Muscle layer of colon (tissue), 2 donors: Measurements from ENCODE around the gene MIB2.
"Not testable (repeated sequence)": the region's sequence is repeated elsewhere in the genome, so short reads cannot be mapped to it uniquely, and the experiment has no call there.

Experiments used
- H3K27ac ChIP-seq: one replicate; pipeline ENCODE4 v1.7.0; 2013; ENCODE audit warnings: low read depth, mild to moderate bottlenecking, low read length, moderate library complexity
- H3K27me3 ChIP-seq, 2 donors: one replicate each; pipeline ENCODE4 v1.7.0; 2013; ENCODE audit warnings: low read length in 2 of 2, mild to moderate bottlenecking in 2 of 2; ENCODE audit not compliant: insufficient read depth in 2 of 2, control insufficient read depth in 1 of 2
- H3K36me3 ChIP-seq: one replicate; pipeline ENCODE4 v1.7.0; 2013; ENCODE audit warnings: mild to moderate bottlenecking, low read length; ENCODE audit not compliant: insufficient read depth
- H3K4me1 ChIP-seq: one replicate; pipeline ENCODE4 v1.7.0; 2013; ENCODE audit warnings: mild to moderate bottlenecking, low read length; ENCODE audit not compliant: insufficient read depth
- H3K4me3 ChIP-seq, 2 donors: one replicate each; pipeline ENCODE4 v1.7.0; 2013; ENCODE audit warnings: low read length in 2 of 2, low read depth in 1 of 2, mild to moderate bottlenecking in 1 of 2, moderate library complexity in 1 of 2
- H3K9ac ChIP-seq: one replicate; pipeline ENCODE4 v1.7.0; 2013; ENCODE audit warnings: low read length
- H3K9me3 ChIP-seq: one replicate; pipeline ENCODE4 v1.7.0; 2013; ENCODE audit warnings: mild to moderate bottlenecking, low read length
- donor health status: abdominal sarcoma.
- donor health status: Adenocarcinoma of cecum.

Gene MIB2

DNA sequence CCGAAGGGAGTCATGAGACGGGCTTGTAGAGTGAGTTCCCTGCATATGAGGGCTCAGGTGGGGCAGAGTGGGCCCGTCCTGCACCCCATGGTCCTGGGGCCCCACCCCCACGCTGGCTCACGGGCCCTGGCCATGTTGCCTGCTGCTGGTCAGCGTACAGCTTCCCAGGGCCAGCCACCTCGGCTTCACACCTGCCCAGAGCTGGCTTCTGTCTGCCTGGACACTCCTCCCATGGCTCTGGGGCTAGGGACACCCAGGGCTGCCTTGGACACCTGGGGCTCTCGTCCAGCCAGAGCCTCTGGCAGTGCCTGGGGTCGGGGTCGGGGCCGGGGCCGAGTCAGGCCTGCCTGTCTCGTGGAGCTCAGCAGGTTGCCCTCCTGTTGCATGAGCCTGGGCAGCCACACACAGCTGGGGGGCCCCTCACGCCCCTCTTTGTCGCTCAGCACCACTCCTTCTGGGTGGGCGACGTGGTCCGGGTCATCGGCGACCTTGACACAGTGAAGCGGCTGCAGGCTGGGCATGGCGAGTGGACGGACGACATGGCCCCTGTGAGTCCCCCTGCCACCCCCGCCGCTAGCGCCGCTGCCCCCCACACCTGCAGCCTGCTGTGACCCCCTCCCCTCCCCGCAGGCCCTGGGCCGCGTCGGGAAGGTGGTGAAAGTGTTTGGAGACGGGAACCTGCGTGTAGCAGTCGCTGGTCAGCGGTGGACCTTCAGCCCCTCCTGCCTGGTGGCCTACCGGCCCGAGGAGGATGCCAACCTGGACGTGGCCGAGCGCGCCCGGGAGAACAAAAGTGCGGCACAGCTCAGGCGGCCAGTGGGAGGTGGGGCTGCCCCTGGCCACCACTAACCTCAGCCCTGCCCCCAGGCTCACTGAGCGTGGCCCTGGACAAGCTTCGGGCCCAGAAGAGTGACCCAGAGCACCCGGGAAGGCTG, 11.2 kb downstream of the MIB2 start:
- Histone ChIP-seq H3K4me1 (no peaks in the 10 kb centered on the region), H3K4me3 (no peak overlapping the region), H3K36me3 (no peaks in the 10 kb centered on the region), H3K9me3 (no peaks in the 10 kb centered on the region), H3K9ac (no peak overlapping the region), H3K27ac (no peak overlapping the region), H3K27me3 (peaks cover 0 to 22% of the 10 kb centered on the region in 2 donors)

DNA sequence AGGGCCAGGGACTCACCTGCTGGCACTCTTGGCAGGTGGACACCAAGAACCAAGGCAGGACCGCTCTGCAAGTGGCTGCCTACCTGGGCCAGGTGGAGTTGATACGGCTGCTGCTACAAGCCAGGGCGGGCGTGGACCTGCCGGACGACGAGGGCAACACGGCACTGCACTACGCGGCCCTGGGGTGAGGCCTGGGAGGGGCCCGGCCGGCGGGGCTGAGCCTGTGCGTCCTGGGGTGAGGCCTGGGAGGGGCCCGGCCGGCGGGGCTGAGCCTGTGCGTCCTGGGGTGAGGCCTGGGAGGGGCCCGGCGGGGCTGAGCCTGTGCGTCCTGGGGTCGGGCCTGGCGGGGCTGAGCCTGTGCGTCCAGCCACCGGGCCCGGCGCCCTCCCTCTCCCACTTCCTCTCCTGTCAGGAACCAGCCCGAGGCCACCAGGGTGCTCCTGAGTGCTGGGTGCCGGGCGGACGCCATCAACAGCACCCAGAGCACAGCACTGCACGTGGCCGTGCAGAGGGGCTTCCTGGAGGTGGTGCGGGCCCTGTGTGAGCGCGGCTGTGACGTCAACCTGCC, 12.0 kb downstream of the MIB2 start:
- no peaks in the 10 kb centered on the region for H3K4me1 ChIP-seq
- H3K4me3 ChIP-seq, result no peak overlapping the region
- H3K27me3 ChIP-seq, result peaks cover 0 to 30% of the 10 kb centered on the region in 2 donors
- no peak overlapping the region for H3K27ac ChIP-seq
- H3K36me3 ChIP-seq, result no peaks in the 10 kb centered on the region
- H3K9ac ChIP-seq, result no peak overlapping the region
- H3K9me3 ChIP-seq, result no peaks in the 10 kb centered on the region

GRCh38 chr1:1627829-1628753, 12.8 kb downstream of the MIB2 start:
- no peaks in the 10 kb centered on the region for H3K9me3 ChIP-seq
- no peaks in the 10 kb centered on the region for H3K4me1 ChIP-seq
- H3K27me3 ChIP-seq, result peaks cover 0 to 31% of the 10 kb centered on the region in 2 donors
- no peak overlapping the region for H3K4me3 ChIP-seq
- H3K9ac ChIP-seq, result no peak overlapping the region
- no peak overlapping the region for H3K27ac ChIP-seq
- H3K36me3 ChIP-seq, result no peaks in the 10 kb centered on the region

DNA sequence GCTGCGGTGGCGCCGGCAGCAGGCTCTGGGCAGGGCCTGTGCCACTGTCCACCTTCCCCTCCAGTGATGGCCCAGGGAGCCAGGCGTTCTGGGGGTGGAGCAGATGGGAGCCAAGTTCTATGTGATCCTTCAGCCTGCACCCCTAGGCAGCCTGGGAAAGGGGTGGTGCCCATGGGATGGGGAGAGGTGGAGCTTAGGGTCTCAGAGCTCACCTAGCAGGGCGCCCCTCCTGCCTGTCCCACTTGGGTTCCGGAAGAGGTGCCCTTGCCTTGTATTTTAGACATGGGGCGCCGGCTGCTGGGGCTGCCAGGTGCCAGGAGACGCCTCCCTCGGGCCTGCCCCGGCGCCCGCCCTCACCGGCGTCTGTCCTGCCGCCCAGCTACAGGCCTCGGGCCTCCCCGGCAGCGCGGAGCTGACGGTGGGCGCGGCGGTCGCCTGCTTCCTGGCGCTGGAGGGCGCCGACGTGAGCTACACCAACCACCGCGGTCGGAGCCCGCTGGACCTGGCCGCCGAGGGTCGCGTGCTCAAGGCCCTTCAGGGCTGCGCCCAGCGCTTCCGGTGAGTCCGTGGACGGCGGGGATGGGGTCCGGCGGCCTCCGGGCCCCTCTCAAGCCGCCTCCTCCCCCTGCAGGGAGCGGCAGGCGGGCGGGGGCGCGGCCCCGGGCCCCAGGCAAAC, 13.6 kb downstream of the MIB2 start:
- H3K27ac ChIP-seq, result no peak overlapping the region
- peaks cover 0 to 31% of the 10 kb centered on the region in 2 donors for H3K27me3 ChIP-seq
- no peaks in the 10 kb centered on the region for H3K4me1 ChIP-seq
- H3K9me3 ChIP-seq, result no peaks in the 10 kb centered on the region
- no peak overlapping the region for H3K4me3 ChIP-seq
- no peak overlapping the region for H3K9ac ChIP-seq
- H3K36me3 ChIP-seq, result no peaks in the 10 kb centered on the region

GRCh38 chr1:1629430-1630190, 14.3 kb downstream of the MIB2 start:
- Histone ChIP-seq H3K9ac (no peak overlapping the region), H3K27ac (no peak overlapping the region), H3K27me3 (peaks cover 0 to 31% of the 10 kb centered on the region in 2 donors), H3K9me3 (no peaks in the 10 kb centered on the region), H3K4me1 (no peaks in the 10 kb centered on the region), H3K36me3 (no peaks in the 10 kb centered on the region), H3K4me3 (no peak overlapping the region)

- Histone ChIP-seq H3K9me3 (no peaks in the 10 kb centered on the region), H3K27me3 (peaks cover 0 to 31% of the 10 kb centered on the region in 2 donors), H3K36me3 (no peaks in the 10 kb centered on the region), H3K9ac (no peak overlapping the region), H3K27ac (no peak overlapping the region), H3K4me1 (no peaks in the 10 kb centered on the region), H3K4me3 (no peak overlapping the region)
These were observed 15.1 kb downstream of the MIB2 start for GRCh38 chr1:1630191-1630964.

GRCh38 chr1:1630965-1631781, 15.9 kb downstream of the MIB2 start:
- H3K9me3 ChIP-seq, result no peaks in the 10 kb centered on the region
- no peaks in the 10 kb centered on the region for H3K4me1 ChIP-seq
- H3K9ac ChIP-seq, result no peak overlapping the region
- no peaks in the 10 kb centered on the region for H3K36me3 ChIP-seq
- no peak overlapping the region for H3K4me3 ChIP-seq
- peaks cover 0 to 31% of the 10 kb centered on the region in 2 donors for H3K27me3 ChIP-seq
- H3K27ac ChIP-seq, result no peak overlapping the region

GRCh38 chr1:1631782-1632420, 16.6 kb downstream of the MIB2 start, which contains the start of gene MMP23B:
Gene MMP23B, plus strand, starts transcription at chr1:1632173. Its CDS starts 46 bp downstream, at chr1:1632219.
- no peaks in the 10 kb centered on the region for H3K9me3 ChIP-seq
- no peaks in the 10 kb centered on the region for H3K36me3 ChIP-seq
- peaks cover 0 to 31% of the 10 kb centered on the region in 2 donors for H3K27me3 ChIP-seq
- no peak within 1 kb of the TSS for H3K27ac ChIP-seq
- no peaks in the 10 kb centered on the region for H3K4me1 ChIP-seq
- H3K9ac ChIP-seq, result no peak within 1 kb of the TSS
- H3K4me3 ChIP-seq, result no peak within 1 kb of the TSS

DNA sequence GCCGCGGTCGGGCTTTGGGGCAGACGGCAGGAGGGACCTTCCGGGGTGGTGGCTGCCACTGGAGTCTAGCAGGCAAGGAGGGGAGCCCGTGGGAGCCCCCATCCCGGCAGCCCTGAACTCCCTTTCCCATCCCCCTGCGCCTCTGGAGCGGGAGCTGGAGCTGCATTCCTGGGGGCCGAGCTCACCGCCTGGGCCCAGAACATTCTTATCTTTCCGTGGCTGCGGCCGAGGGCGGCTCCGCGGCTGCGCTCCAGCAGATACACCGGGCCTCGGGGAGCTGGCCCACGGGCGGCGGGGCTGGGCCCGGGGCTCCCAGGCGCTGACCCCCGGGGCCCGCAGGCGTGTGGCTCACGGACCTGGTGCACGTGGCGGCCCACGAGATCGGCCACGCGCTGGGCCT, 18.1 kb downstream of the MIB2 start:
- H3K27ac ChIP-seq, H3K9ac ChIP-seq, H3K4me1 ChIP-seq, H3K4me3 ChIP-seq, H3K36me3 ChIP-seq, H3K9me3 ChIP-seq: not testable (repeated sequence)
- peaks cover 0 to 29% of the 10 kb centered on the region in 2 donors for H3K27me3 ChIP-seq
